ENCODE data around the gene FAM229A.

Gene FAM229A

GRCh38 chr1:32327204-32327603, 35.1 kb downstream of the FAM229A start:
- no peak for DNase-seq

GRCh38 chr1:32321712-32322291, 40.5 kb downstream of the FAM229A start:
- no peak for DNase-seq

GRCh38 chr1:32318127-32318869, 44.0 kb downstream of the FAM229A start:
- DNase-seq = no peak

- DNase-seq = no peak
These were observed 45.4 kb downstream of the FAM229A start for GRCh38 chr1:32316903-32317277.

- peak; percentile 97 for DNase-seq
These were observed 50.4 kb downstream of the FAM229A start for GRCh38 chr1:32311709-32312393.

Data from DMS79 treated with DMSO at 0.1 percent for 48 hours (cell line).